Panc1 (cell line): ENCODE data around the gene RBFOX1. TPM values are rescaled to one million over a fixed set of nuclear protein-coding genes. Genes with fewer than 3 reads are reported as not detected.

Source experiments
- ATAC-seq: fragments of 200-7000 bp; cut with Tn5 transposase; 2 replicates; pipeline ENCODE4 v1.9.1; 2020; ENCODE audit warnings: mild to moderate bottlenecking, moderate library complexity
- BruUV-seq: library from RNA; stranded (reverse); fragments of 400-500 nt; replicated peaks from 2 replicates; lab custom pipeline; 2021; lab: Mats Ljungman, UMichigan
- CTCF ChIA-PET: fragments of 300-600 bp; sonication (Branson Sonifier 250); formaldehyde crosslinking; loops from one replicate; lab custom pipeline; 2022; ENCODE audit warnings: antibody characterized with exemption; lab: Charles Lee
- POLR2A ChIA-PET: fragments of 300-600 bp; sonication (Branson Sonifier 250); formaldehyde crosslinking; loops from one replicate; lab custom pipeline; 2022; ENCODE audit warnings: antibody characterized with exemption; lab: Charles Lee
- DNase-seq: peaks from one replicate; pipeline ENCODE4 v3.0.0-alpha.2; 2010; ENCODE audit warnings: low read depth, low spot score
- H3K27ac ChIP-seq: 2 replicates; pipeline ENCODE4 v1.5.1; 2011; ENCODE audit warnings: mild to moderate bottlenecking, low read length, inconsistent platforms
- H3K27me3 ChIP-seq: fragments of 200-500 bp; sonication (Bioruptor generic); 2 replicates; pipeline ENCODE4 v1.6.0; 2014; ENCODE audit warnings: low read length, inconsistent platforms; ENCODE audit not compliant: control insufficient read depth, insufficient read depth
- H3K36me3 ChIP-seq: fragments of 200-500 bp; sonication (Bioruptor generic); 2 replicates; pipeline ENCODE4 v1.5.1; 2014; ENCODE audit warnings: inconsistent platforms, mild to moderate bottlenecking, low read length, moderate library complexity; ENCODE audit not compliant: control insufficient read depth, insufficient read depth
- H3K4me1 ChIP-seq: 2 replicates; pipeline ENCODE4 v1.5.1; 2011; ENCODE audit warnings: inconsistent platforms, mild to moderate bottlenecking, low read length, moderate library complexity; ENCODE audit not compliant: control insufficient read depth, insufficient read depth
- H3K4me3 ChIP-seq, 2 experiments: 2 replicates each; pipeline ENCODE4 v1.5.1; 2011 to 2012; ENCODE audit warnings: low read depth in 2 of 2, low read length in 2 of 2, mild to moderate bottlenecking in 2 of 2, inconsistent platforms in 1 of 2, moderate library complexity in 1 of 2
- H3K9me3 ChIP-seq: fragments of 200-500 bp; sonication (Bioruptor generic); 2 replicates; pipeline ENCODE4 v1.5.1; 2014; ENCODE audit warnings: low read depth, mild to moderate bottlenecking, inconsistent platforms, low read length, moderate library complexity; ENCODE audit not compliant: control insufficient read depth, insufficient read depth
- CTCF ChIP-seq: fragments of 450-650 bp; IDR thresholded peaks from 2 replicates; pipeline ENCODE4 v1.5.1; 2017; ENCODE audit warnings: mild to moderate bottlenecking
- POLR2AphosphoS5 ChIP-seq: IDR thresholded peaks from 2 replicates; pipeline ENCODE4 v1.6.1; 2012; ENCODE audit warnings: mild to moderate bottlenecking, low read depth, low read length, moderate library complexity
- REST ChIP-seq, 2 experiments: IDR thresholded peaks; 2 replicates each; pipeline ENCODE4 v1.6.1; 2011 to 2012; ENCODE audit warnings: low read depth in 2 of 2, control low read depth in 1 of 2, low read length in 1 of 2, mild to moderate bottlenecking in 1 of 2, moderate library complexity in 1 of 2; ENCODE audit not compliant: insufficient read depth in 1 of 2
- SIN3A ChIP-seq: IDR thresholded peaks from 2 replicates; pipeline ENCODE4 v1.6.1; 2012; ENCODE audit warnings: low read depth, mild to moderate bottlenecking, low read length, moderate library complexity, borderline replicate concordance; ENCODE audit not compliant: insufficient read depth
- TCF7L2 ChIP-seq: IDR thresholded peaks from 2 replicates; pipeline ENCODE4 v1.6.1; 2011; ENCODE audit warnings: mild to moderate bottlenecking, low read depth, low read length, inconsistent platforms
- in situ Hi-C: cut with HindIII; loops from 2 replicates; pipeline ENCODE4 v1.10.0; 2016; ENCODE audit warnings: low sequenced_read_pairs, low pct_unique_long_range_greater_than_20kb
- intact Hi-C: fragments of 100-400 bp; cut with micrococcal nuclease; formaldehyde crosslinking; loops from one replicate; pipeline ENCODE4 v1.10.0; 2022; ENCODE audit not compliant: unreplicated experiment
- total RNA-seq: library from RNA; stranded (reverse); gene quantifications from one replicate; pipeline ENCODE4 v1.2.1, GENCODE V29; 2021; ENCODE audit not compliant: unreplicated experiment

The RBFOX1 gene
- total RNA-seq, 1 experiment from 2014 or later = not detected

- no peak overlapping the region for H3K27ac ChIP-seq
- DNase-seq = no peak
- no peak overlapping the region for H3K4me3 ChIP-seq
- no TSS peak for BruUV-seq
- H3K36me3 ChIP-seq = no peaks in the 10 kb centered on the region
- no peaks in the 10 kb centered on the region for H3K9me3 ChIP-seq
- ATAC-seq = no peak
- in situ Hi-C loops (no loop called here), intact Hi-C loops (loop anchor here (10.0 kb wide), 1 partner anchor 58 kb away; no protein-coding TSS in a partner anchor)
- no peaks in the 10 kb centered on the region; the same call in 1 of the 2 replicates for H3K27me3 ChIP-seq
- TF ChIP-seq REST (IDR thresholded peaks at IDR 0.05; ENCODE audit: insufficient read depth in 1 of 2, low read depth in 2 of 2, low read length in 1 of 2) (no peak), SIN3A (no peak), TCF7L2 (no peak), CTCF (no peak), POLR2AphosphoS5 (no peak)
- ChIA-PET CTCF (no interaction called here), POLR2A (no interaction called here)
- no peaks in the 10 kb centered on the region for H3K4me1 ChIP-seq
Observed at GRCh38 chr16:7716660-7717550, 384.3 kb downstream of the RBFOX1 start.

- no peak for ATAC-seq
Observed at GRCh38 chr16:7722761-7723160, 390.1 kb downstream of the RBFOX1 start.

More at GRCh38 chr16:7722761-7723160, 390.1 kb downstream of the RBFOX1 start:
- Histone ChIP-seq H3K27ac (no peak overlapping the region), H3K36me3 (no peaks in the 10 kb centered on the region), H3K9me3 (no peaks in the 10 kb centered on the region), H3K27me3 (no peaks in the 10 kb centered on the region; the same call in 1 of the 2 replicates), H3K4me1 (no peaks in the 10 kb centered on the region), H3K4me3 (no peak overlapping the region)
- in situ Hi-C loops (no loop called here), intact Hi-C loops (no loop called here)
- DNase-seq = no peak
- BruUV-seq = no TSS peak
- TF ChIP-seq POLR2AphosphoS5 (no peak), REST (IDR thresholded peaks at IDR 0.05; ENCODE audit: insufficient read depth in 1 of 2, low read depth in 2 of 2, low read length in 1 of 2) (no peak), CTCF (no peak), SIN3A (no peak), TCF7L2 (no peak)
- ChIA-PET POLR2A (no interaction called here), CTCF (no interaction called here)
